ENCODE data around the gene DOC2B.

- TF ChIP-seq POLR2A (IDR thresholded peaks at IDR 0.05) (no peak), POLR2AphosphoS5 (IDR thresholded peaks at IDR 0.05) (no peak)
- TF ChIP-seq, protein P1, sequence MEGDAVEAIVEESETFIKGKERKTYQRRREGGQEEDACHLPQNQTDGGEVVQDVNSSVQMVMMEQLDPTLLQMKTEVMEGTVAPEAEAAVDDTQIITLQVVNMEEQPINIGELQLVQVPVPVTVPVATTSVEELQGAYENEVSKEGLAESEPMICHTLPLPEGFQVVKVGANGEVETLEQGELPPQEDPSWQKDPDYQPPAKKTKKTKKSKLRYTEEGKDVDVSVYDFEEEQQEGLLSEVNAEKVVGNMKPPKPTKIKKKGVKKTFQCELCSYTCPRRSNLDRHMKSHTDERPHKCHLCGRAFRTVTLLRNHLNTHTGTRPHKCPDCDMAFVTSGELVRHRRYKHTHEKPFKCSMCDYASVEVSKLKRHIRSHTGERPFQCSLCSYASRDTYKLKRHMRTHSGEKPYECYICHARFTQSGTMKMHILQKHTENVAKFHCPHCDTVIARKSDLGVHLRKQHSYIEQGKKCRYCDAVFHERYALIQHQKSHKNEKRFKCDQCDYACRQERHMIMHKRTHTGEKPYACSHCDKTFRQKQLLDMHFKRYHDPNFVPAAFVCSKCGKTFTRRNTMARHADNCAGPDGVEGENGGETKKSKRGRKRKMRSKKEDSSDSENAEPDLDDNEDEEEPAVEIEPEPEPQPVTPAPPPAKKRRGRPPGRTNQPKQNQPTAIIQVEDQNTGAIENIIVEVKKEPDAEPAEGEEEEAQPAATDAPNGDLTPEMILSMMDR (IDR thresholded peaks at IDR 0.05 in 8 of 11, conservative IDR thresholded peaks at IDR 0.05 in 3 of 11) = no peak
Measured at GRCh38 chr17:162689-163088, 18.8 kb downstream of the DOC2B start.
